ENCODE measurements around the gene HMGB1. TPM values are rescaled to one million over a fixed set of nuclear protein-coding genes. Genes with fewer than 3 reads are reported as not detected.
A peak's percentile ranks its signal among the peaks of the same experiment; 100 is the strongest.

HMGB1 gene
- total and polyA plus RNA-seq, 2 donors (not counting 1 experiment from before 2014, with no cell fraction given), result 79.2 to 529 TPM

DNA sequence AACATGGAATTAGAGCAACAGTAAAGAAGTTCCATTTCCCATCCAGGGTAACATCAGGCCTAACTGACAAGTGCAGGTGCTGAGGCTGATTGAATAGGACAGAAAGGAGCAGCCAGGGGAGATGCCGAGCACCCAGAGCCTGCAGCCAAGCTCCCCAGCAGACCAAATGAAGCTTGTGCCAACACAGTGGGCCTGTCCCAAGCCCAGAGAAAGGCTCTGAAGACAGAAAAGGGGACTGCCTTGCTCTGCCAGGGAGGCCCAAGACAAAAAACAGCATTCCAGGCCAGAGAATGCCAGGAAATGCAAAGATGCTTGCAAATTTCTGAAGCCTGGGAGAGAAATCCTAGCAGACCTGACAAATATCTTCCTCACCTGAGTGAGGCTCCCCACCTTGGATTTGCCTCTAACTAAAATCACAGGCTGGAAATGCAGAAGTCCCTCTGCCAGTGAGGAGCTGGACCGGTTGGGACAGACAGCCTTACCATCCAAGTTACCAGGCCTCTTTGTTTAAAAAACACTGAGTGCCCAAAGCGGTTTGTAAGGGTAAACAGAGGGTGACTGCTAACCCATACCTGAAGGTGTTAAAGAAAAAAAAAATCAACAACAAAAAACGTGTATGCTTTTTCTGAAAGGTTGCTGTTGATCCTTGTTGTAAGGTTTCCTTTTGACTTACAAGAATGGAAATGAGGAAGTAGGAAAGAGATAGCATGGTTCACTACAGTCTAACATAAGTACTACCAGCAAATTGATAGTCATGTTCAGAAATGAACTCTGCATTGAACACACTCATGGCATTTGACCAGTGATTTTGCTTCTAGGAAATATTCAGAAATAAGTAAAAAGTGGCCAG lies 11.8 kb upstream of the HMGB1 start:
- H3K9ac ChIP-seq (ENCODE audit: low read length), result no peak overlapping the region

More for the DNA sequence above, 11.8 kb upstream of the HMGB1 start:
- no peak for TF ChIP-seq EZH2 (IDR thresholded peaks at IDR 0.05; ENCODE audit: borderline replicate concordance, insufficient read depth, low read depth, low read length, poor library complexity, severe bottlenecking)
- TF ChIP-seq, protein P1, sequence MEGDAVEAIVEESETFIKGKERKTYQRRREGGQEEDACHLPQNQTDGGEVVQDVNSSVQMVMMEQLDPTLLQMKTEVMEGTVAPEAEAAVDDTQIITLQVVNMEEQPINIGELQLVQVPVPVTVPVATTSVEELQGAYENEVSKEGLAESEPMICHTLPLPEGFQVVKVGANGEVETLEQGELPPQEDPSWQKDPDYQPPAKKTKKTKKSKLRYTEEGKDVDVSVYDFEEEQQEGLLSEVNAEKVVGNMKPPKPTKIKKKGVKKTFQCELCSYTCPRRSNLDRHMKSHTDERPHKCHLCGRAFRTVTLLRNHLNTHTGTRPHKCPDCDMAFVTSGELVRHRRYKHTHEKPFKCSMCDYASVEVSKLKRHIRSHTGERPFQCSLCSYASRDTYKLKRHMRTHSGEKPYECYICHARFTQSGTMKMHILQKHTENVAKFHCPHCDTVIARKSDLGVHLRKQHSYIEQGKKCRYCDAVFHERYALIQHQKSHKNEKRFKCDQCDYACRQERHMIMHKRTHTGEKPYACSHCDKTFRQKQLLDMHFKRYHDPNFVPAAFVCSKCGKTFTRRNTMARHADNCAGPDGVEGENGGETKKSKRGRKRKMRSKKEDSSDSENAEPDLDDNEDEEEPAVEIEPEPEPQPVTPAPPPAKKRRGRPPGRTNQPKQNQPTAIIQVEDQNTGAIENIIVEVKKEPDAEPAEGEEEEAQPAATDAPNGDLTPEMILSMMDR (IDR thresholded peaks at IDR 0.05), result no peak
- H3K4me1 Mint-ChIP-seq, result peaks cover 13% of the 10 kb centered on the region
- H3K4me2 ChIP-seq (replicated peaks; ENCODE audit: low read depth, low read length, poor library complexity, severe bottlenecking), result no peak overlapping the region
- no peak overlapping the region for H2AFZ ChIP-seq (ENCODE audit: insufficient read depth, low read depth, low read length, poor library complexity, severe bottlenecking)
- H3K27me3 ChIP-seq (replicated peaks in 1 of 4; ENCODE audit: control extremely low read depth in 1 of 4, control insufficient read depth in 3 of 4, insufficient read depth in 4 of 4, low read length in 3 of 4), result no peaks in the 10 kb centered on the region
- H3K27me3 Mint-ChIP-seq, result no peaks in the 10 kb centered on the region
- H3K36me3 ChIP-seq (replicated peaks in 1 of 2; ENCODE audit: control extremely low read depth in 1 of 2, control insufficient read depth in 1 of 2, extremely low read depth in 1 of 2, insufficient read depth in 2 of 2, low read length in 1 of 2), result no peaks in the 10 kb centered on the region
- POLR2A ChIA-PET, result interaction anchor here (0.7 to 1.4 kb wide), 2 partner anchors 12 to 146 kb away, joined by 3 read pairs; partner anchors contain the start of gene HMGB1
- H3K4me3 ChIP-seq (ENCODE audit: control extremely low read depth in 1 of 5, extremely low read depth in 1 of 5, insufficient read depth in 1 of 5, low read depth in 2 of 5, low read length in 4 of 5), result no peak overlapping the region
- H3K9me3 ChIP-seq (ENCODE audit: control extremely low read depth in 1 of 3, control insufficient read depth in 2 of 3, insufficient read depth in 1 of 3, low read length in 2 of 3), result no peaks in the 10 kb centered on the region
- peak; percentile 81 for ATAC-seq (ENCODE audit: low read depth)
- H4K20me1 ChIP-seq (ENCODE audit: control insufficient read depth, insufficient read depth, low read length, poor library complexity, severe bottlenecking), result no peaks in the 10 kb centered on the region
- no peaks in the 10 kb centered on the region for H3K79me2 ChIP-seq (ENCODE audit: control insufficient read depth, insufficient read depth, low read length)
- peak; percentile 53 for DNase-seq
- no peak overlapping the region for H3K4me3 Mint-ChIP-seq
- peak overlapping the region; percentile 10 for H3K27ac Mint-ChIP-seq
- no peak overlapping the region for H3K27ac ChIP-seq (ENCODE audit: low read length in 2 of 2)
- peaks cover 7 to 8% of the 10 kb centered on the region in 2 donors for H3K4me1 ChIP-seq (ENCODE audit: control insufficient read depth in 2 of 2, insufficient read depth in 2 of 2, low read length in 2 of 2)
- WGBS (ENCODE audit: insufficient coverage), result 100% methylated on average over 1 of the region's 4 CpGs
- intact Hi-C loops (cut with micrococcal nuclease), result no loop called here
- H3K9me3 Mint-ChIP-seq (ENCODE audit: insufficient read depth), result no peaks in the 10 kb centered on the region
- CTCF ChIA-PET, result interaction anchor here (0.6 to 0.7 kb wide), 2 partner anchors 344 to 362 kb away, joined by 3 to 5 read pairs; no protein-coding TSS in a partner anchor
